Fibroblast of pulmonary artery (primary cell): ENCODE data around the gene OTOS.

Source experiments
- DNase-seq: peaks from one replicate; pipeline ENCODE4 v3.0.0-alpha.2; 2010; ENCODE audit warnings: low read depth
- H3K4me3 ChIP-seq: replicated peaks from 2 replicates; pipeline ENCODE4 v1.5.1; 2011; ENCODE audit warnings: low read depth, mild to moderate bottlenecking, control low read depth, low read length, moderate library complexity
- CTCF ChIP-seq: IDR thresholded peaks from 2 replicates; pipeline ENCODE4 v1.5.1; 2011; ENCODE audit warnings: mild to moderate bottlenecking, control low read depth, low read length, inconsistent platforms; ENCODE audit errors: missing control alignments

OTOS gene

GRCh38 chr2:240140511-240140910 lies at the start of gene OTOS:
TSS of gene OTOS (minus strand) at chr2:240140658. CDS start at chr2:240140326, 332 bp downstream.
- TF ChIP-seq CTCF, result no peak
- no peak for DNase-seq
- H3K4me3 ChIP-seq, result no peak within 1 kb of the TSS

- TF ChIP-seq CTCF, result no peak
- no peak overlapping the region for H3K4me3 ChIP-seq
- DNase-seq, result no peak
Observed at GRCh38 chr2:240189686-240190085, 49.2 kb upstream of the OTOS start.

GRCh38 chr2:240187989-240188590 lies 47.6 kb upstream of the OTOS start:
- H3K4me3 ChIP-seq, result no peak overlapping the region
- no peak for TF ChIP-seq CTCF
- no peak for DNase-seq

GRCh38 chr2:240186191-240186725 lies 45.8 kb upstream of the OTOS start:
- H3K4me3 ChIP-seq, result no peak overlapping the region
- no peak for DNase-seq
- TF ChIP-seq CTCF, result no peak

GRCh38 chr2:240184656-240185055 lies 44.2 kb upstream of the OTOS start:
- DNase-seq, result no peak
- TF ChIP-seq CTCF, result no peak
- no peak overlapping the region for H3K4me3 ChIP-seq

- DNase-seq, result no peak
- no peak overlapping the region for H3K4me3 ChIP-seq
- TF ChIP-seq CTCF, result no peak
Observed at GRCh38 chr2:240183875-240184590, 43.6 kb upstream of the OTOS start.
